AG04449 (cell line): ENCODE data around the gene KDM5B.
"Not testable (repeated sequence)": the region's sequence is repeated elsewhere in the genome, so short reads cannot be mapped to it uniquely, and the experiment has no call there.

Experiments
- CTCF ChIA-PET: fragments of 350-600 bp; formaldehyde crosslinking; extraction: SDS; loops from one replicate; lab custom pipeline; 2021; ENCODE audit warnings: antibody characterized with exemption; lab: Yijun Ruan, JAX
- POLR2A ChIA-PET: fragments of 400-600, 350-600 bp; formaldehyde crosslinking; extraction: SDS; loops from one replicate; lab custom pipeline; 2020; ENCODE audit warnings: antibody characterized with exemption, inconsistent platforms; lab: Yijun Ruan, JAX
- DNase-seq: peaks from one replicate; pipeline ENCODE4 v3.0.0-alpha.2; 2010; ENCODE audit warnings: low read depth, low spot score
- H3K4me3 ChIP-seq: 2 replicates; pipeline ENCODE4 v1.5.1; 2011; ENCODE audit warnings: low read depth, mild to moderate bottlenecking, control low read depth, low read length
- TF ChIP-seq, protein P1 (sequence below): IDR thresholded peaks from one replicate; pipeline ENCODE4 v1.5.1; 2011; ENCODE audit warnings: mild to moderate bottlenecking, moderate library complexity, low read length, control low read depth, inconsistent platforms; ENCODE audit not compliant: insufficient read depth; ENCODE audit errors: missing control alignments

The KDM5B gene

DNA sequence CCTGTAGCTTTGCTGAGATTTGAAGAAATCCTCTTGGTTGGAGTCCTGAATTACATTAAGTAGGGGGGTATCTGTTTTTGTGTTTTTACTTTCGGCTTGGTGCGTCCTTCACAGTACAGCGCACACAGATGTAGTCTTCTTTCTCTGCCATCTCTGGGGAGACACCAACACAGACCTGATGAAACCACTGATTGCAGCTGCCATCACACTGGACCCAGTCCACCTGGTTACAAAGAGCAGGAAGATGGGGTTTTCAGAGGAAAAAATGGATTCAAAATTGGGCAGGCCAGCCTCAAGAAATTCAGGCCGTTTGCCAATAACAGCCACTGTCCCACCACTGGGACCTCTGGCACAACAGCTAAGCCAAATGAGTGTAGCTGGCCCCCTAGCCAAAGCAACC, 79.3 kb downstream of the KDM5B start:
- ChIA-PET POLR2A (no interaction called here), CTCF (interaction anchor here (1.6 to 3.2 kb wide), 3 partner anchors 9 to 384 kb away, joined by 5 to 18 read pairs (median 8); no protein-coding TSS in a partner anchor)
- no peak overlapping the region for H3K4me3 ChIP-seq
- no peak for DNase-seq
- TF ChIP-seq, protein P1, sequence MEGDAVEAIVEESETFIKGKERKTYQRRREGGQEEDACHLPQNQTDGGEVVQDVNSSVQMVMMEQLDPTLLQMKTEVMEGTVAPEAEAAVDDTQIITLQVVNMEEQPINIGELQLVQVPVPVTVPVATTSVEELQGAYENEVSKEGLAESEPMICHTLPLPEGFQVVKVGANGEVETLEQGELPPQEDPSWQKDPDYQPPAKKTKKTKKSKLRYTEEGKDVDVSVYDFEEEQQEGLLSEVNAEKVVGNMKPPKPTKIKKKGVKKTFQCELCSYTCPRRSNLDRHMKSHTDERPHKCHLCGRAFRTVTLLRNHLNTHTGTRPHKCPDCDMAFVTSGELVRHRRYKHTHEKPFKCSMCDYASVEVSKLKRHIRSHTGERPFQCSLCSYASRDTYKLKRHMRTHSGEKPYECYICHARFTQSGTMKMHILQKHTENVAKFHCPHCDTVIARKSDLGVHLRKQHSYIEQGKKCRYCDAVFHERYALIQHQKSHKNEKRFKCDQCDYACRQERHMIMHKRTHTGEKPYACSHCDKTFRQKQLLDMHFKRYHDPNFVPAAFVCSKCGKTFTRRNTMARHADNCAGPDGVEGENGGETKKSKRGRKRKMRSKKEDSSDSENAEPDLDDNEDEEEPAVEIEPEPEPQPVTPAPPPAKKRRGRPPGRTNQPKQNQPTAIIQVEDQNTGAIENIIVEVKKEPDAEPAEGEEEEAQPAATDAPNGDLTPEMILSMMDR = no peak

DNA sequence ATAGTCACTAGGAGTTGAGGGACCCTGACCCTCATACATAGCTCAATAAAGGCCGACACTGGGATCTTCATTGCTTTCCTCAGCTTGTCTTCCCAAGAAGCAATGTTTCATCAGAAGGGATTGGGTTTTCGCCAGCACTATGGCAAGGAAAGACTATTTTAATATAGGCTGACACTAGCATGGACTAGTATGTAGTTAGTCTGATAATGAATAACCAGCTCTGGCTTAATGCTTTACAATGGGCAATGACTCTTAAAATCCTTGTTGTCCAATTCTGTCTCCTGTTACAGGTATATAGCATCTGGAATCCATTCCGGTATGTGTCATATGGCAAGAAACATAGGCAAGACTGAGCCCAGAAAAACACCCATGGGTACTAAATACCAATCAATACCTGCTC, 82.7 kb downstream of the KDM5B start:
- CTCF ChIA-PET = interaction anchor here (1.0 to 2.2 kb wide), 5 partner anchors 12 to 384 kb away, joined by 3 to 6 read pairs (median 4); partner anchors contain the start of gene UBE2T
- no peak overlapping the region for H3K4me3 ChIP-seq
- no peak for DNase-seq
- POLR2A ChIA-PET = no interaction called here
- TF ChIP-seq, protein P1 = no peak

DNA sequence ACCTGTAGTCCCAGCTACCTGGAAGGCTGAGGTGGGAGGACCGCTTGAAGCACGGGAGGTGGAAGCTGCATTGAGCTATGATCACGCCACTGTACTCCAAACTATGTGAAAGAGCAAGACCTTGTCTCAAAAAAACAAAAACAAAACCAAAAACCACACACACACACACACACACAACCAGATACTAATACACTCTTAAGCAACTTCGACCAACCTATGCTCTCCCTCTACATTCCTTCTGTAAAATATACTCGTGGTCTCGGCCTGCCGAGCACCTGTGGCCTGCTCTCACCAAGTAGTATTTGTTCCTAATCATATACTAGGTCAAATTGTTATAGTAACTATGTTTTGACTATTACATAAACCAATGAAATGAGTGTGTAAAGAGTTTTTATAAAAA, 84.5 kb downstream of the KDM5B start:
- no peak for DNase-seq
- TF ChIP-seq, protein P1 = no peak
- CTCF ChIA-PET = interaction anchor here (1.3 to 6.3 kb wide), 5 partner anchors 10 to 531 kb away, joined by 3 to 105 read pairs (median 3); partner anchors contain the start of gene UBE2T
- H3K4me3 ChIP-seq = no peak overlapping the region
- POLR2A ChIA-PET = no interaction called here

DNA sequence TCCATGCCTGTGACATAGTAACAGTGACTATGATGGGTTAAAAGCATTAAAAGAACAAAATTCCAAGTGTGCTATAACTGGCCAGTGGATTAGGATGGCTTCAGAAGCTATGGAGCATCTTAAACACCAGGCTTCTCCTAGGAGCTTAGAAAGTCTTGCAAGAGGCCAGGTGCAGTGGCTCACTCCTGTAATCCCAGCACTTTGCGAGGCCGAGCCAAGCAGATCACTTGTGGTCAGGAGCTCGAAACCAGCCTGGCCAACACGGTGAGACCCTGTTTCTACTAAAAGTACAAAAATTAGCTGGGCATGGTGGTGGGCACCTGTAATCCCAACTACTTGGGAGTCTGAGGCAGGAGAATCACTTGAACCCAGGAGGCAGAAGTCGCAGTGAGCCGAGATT, 85.2 kb downstream of the KDM5B start:
- POLR2A ChIA-PET, H3K4me3 ChIP-seq, DNase-seq: not testable (repeated sequence)
- CTCF ChIA-PET = interaction anchor here (1.3 to 6.3 kb wide), 2 partner anchors 33 to 260 kb away, joined by 3 to 105 read pairs; no protein-coding TSS in a partner anchor

DNA sequence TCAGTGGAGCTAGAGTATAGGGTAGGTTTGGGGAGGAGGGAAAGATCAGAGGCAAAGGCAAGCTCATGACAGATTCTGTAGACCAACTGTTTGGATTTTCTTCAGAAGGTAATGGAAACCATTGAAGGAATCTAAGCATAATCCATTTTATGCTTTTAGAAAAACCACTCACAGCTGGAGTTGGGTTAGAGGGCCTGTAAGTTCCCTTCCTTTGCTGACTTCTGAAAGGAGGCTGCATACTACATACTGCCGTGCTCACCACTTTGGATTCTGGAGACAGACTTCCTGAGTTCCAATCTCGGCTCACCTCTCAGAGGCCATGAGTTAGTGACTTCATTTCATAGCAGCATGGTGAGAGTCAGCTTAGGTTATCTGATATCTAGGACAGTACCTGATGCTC, 91.6 kb downstream of the KDM5B start:
- no peak for DNase-seq
- ChIA-PET CTCF (interaction anchor here (0.7 to 6.5 kb wide), 12 partner anchors 10 to 532 kb away, joined by 3 to 74 read pairs (median 4); partner anchors contain the start of genes LGR6 and UBE2T), POLR2A (no interaction called here)
- no peak overlapping the region for H3K4me3 ChIP-seq
- TF ChIP-seq, protein P1 = no peak

DNA sequence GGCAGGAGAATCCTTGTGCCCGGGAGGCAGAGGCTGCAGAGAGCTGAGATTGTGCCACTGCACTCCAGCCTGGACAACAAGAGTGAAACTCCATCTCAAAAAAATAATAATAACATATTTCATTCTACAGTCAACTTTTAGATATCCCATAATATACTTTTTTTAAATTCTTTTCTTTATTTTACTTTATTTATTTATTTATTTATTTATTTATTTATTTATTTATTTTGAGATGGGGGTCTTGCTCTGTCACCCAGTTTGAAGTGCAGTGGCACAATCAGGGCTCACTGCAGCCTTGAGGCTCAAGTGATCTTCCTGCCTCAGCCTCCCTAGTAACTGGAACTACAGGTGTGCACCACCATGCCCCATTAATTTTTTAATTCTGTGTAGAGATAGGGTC, 94.0 kb downstream of the KDM5B start:
- DNase-seq, POLR2A ChIA-PET, H3K4me3 ChIP-seq: not testable (repeated sequence)
- CTCF ChIA-PET = interaction anchor here (1.0 to 5.0 kb wide), 7 partner anchors 9 to 553 kb away, joined by 3 to 43 read pairs (median 4); partner anchors contain the start of gene LGR6

DNA sequence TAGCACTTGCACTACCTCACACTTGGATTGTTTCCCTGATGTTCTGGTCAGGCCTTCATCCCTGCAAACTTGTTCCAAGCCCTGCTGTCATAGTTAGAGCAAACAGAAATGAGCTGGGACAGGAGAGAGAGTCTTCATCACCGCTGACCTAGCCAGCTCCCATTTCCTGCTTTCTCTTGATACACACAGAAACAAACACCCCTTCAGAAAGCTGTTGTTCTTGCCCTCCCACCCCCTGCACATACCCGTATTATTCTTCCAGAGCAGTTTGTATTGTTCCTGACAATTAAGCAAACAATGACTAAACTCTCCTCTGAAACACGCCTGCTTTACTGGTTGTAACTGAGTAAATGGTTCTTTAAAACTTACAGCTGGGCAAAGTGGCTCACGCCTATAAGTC, 95.1 kb downstream of the KDM5B start:
- no peak overlapping the region for H3K4me3 ChIP-seq
- TF ChIP-seq, protein P1 = no peak
- ChIA-PET POLR2A (no interaction called here), CTCF (interaction anchor here (0.7 to 5.0 kb wide), 11 partner anchors 12 to 554 kb away, joined by 3 to 43 read pairs (median 3); partner anchors contain the start of genes LGR6 and UBE2T)
- no peak for DNase-seq
